HuH-7.5 (cell line): ENCODE measurements around the gene SLF2.
"Not testable (repeated sequence)": the region's sequence is repeated elsewhere in the genome, so short reads cannot be mapped to it uniquely, and the experiment has no call there.

Experiments
- DNase-seq: peaks from one replicate; pipeline ENCODE4 v3.0.0; 2011; ENCODE audit warnings: low spot score

The SLF2 gene

GRCh38 chr10:100962351-100963080 is 49.8 kb downstream of the SLF2 start:
- no peak for DNase-seq

GRCh38 chr10:100963826-100964225 is 51.1 kb downstream of the SLF2 start:
- no peak for DNase-seq

GRCh38 chr10:100965820-100966219 is 53.1 kb downstream of the SLF2 start:
- no peak for DNase-seq

GRCh38 chr10:100966887-100967286 is 54.1 kb downstream of the SLF2 start:
- DNase-seq, result no peak

- no peak for DNase-seq
These were observed 54.6 kb downstream of the SLF2 start for GRCh38 chr10:100967332-100967731.

- no peak for DNase-seq
These were observed 55.4 kb downstream of the SLF2 start for GRCh38 chr10:100968062-100968736.

- no peak for DNase-seq
These were observed 56.1 kb downstream of the SLF2 start for GRCh38 chr10:100968863-100969186.

GRCh38 chr10:100969187-100970075 is 56.7 kb downstream of the SLF2 start, which contains the start of gene SEMA4G:
Gene SEMA4G (plus strand): TSS chr10:100969504. CDS start chr10:100972913, 3,409 bp downstream.
- peak; percentile 69 for DNase-seq

GRCh38 chr10:100970076-100970913 is 57.5 kb downstream of the SLF2 start:
- peak; percentile 46 for DNase-seq

- peak; percentile 87 for DNase-seq
These were observed 58.4 kb downstream of the SLF2 start for GRCh38 chr10:100970914-100971811.

- no peak for DNase-seq
These were observed 59.5 kb downstream of the SLF2 start for GRCh38 chr10:100972115-100972903.

GRCh38 chr10:100972904-100973535 is 60.3 kb downstream of the SLF2 start:
- no peak for DNase-seq

GRCh38 chr10:100975397-100975796 is 62.6 kb downstream of the SLF2 start:
- DNase-seq, result not testable (repeated sequence)

- DNase-seq, result no peak
These were observed 64.1 kb downstream of the SLF2 start for GRCh38 chr10:100976906-100977305.

- DNase-seq, result no peak
These were observed 64.7 kb downstream of the SLF2 start for GRCh38 chr10:100977436-100977835.

- DNase-seq, result no peak
These were observed 65.5 kb downstream of the SLF2 start for GRCh38 chr10:100978121-100978900.

- no peak for DNase-seq
These were observed 66.1 kb downstream of the SLF2 start for GRCh38 chr10:100978901-100979195.

GRCh38 chr10:100979791-100980272 is 67.1 kb downstream of the SLF2 start:
- no peak for DNase-seq

- DNase-seq, result no peak
These were observed 67.5 kb downstream of the SLF2 start for GRCh38 chr10:100980311-100980710.
